ENCODE results near the gene PI4K2A.
"Not testable (repeated sequence)": the region's sequence is repeated elsewhere in the genome, so short reads cannot be mapped to it uniquely, and the experiment has no call there.

Gene PI4K2A

DNA sequence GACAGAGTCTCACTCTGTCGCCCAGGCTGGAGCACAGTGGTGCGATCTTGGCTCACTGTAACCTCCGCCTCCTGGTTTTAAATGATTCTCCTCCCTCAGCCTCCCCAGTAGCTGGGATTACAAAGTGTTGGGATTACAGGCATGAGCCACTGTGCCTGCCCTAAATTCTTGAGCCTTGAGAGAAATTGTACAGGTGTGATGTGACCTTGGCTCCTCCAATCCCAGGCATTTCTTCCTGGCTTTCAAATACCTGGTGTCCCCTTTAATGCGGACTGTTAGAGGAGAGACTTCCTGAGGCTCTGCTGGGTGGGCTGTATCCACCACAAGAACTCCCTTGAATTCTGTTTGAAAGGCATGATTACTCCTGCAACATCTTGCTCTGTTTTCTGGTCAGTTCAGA lies 22.2 kb upstream of the PI4K2A start:
- DNase-seq (ENCODE audit: low spot score in 2 of 2) (no peak), ATAC-seq (no peak)
- H3K4me3 Mint-ChIP-seq = no peak overlapping the region
- H3K9me3 Mint-ChIP-seq = no peaks in the 10 kb centered on the region
- no peaks in the 10 kb centered on the region for H3K4me1 Mint-ChIP-seq
- H3K27ac Mint-ChIP-seq = no peak overlapping the region
- H3K36me3 Mint-ChIP-seq = peaks cover 7% of the 10 kb centered on the region

DNA sequence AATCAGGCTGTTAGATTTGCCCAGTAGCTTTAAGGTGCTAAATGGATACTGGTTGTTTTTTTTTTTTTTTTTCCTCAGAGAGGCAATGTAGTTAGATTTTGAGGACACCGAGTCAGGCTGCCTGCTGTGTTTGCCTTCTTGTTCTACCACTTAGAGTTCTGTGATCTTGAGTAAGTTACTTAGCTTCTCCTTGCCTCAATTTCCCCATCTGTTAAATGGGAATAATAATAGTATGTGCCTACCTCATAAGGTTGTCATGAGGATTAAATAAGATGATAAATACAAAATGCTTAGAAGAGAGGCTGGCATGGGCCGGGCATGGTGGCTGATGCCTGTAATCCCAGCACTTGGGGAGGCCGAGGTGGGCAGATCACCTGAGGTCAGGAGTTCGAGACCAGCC lies 21.7 kb upstream of the PI4K2A start:
- Mint-ChIP-seq H3K27ac (peak overlapping the region; percentile 26), H3K4me3 (no peak overlapping the region), H3K36me3 (peaks cover 7% of the 10 kb centered on the region), H3K9me3 (no peaks in the 10 kb centered on the region), H3K4me1 (no peaks in the 10 kb centered on the region)
- no peak for DNase-seq (ENCODE audit: low spot score in 2 of 2)
- no peak for ATAC-seq

DNA sequence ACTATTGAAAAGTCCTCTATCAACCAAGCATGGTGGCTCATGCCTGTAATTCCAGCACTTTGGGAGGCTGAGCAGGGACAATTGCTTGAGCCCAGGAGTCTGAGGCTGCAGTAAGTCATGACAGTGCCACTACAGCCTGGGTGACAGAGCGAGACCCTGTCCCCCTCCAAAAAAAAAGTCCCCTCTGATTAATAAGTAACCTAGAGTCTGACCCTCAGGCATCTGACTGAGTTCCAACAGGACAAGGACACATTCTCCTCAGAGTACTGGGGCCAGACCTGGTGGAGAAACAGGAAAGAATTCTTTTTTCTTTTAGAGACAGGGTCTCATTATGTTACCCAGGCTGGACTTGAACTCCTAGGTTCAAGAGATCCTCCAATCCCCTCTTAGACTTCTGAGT lies 17.2 kb upstream of the PI4K2A start:
- DNase-seq (ENCODE audit: low spot score in 2 of 2) (no peak), ATAC-seq (no peak)
- no peaks in the 10 kb centered on the region for H3K4me1 Mint-ChIP-seq
- H3K4me3 Mint-ChIP-seq = no peak overlapping the region
- H3K9me3 Mint-ChIP-seq = no peaks in the 10 kb centered on the region
- H3K27ac Mint-ChIP-seq = no peak overlapping the region
- H3K36me3 Mint-ChIP-seq = peaks cover 7% of the 10 kb centered on the region

DNA sequence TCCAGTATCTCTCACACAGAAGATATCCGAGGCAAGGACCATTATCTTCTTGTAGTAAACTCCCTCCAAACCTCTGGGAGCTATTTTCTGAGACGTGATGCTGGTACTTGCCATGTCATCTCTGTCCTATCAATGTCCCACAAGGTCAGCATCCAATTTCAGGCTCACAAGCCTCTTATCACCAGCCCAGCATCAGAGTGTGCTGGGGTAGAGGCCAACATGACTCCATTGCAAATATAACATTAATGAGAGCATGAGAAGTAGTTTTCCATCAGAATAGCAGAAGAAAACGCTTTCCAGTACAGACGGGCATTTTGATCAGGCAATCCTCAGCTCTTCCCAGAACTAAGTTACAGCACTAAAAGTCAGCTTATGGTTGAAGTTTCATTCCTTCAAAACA lies 12.7 kb upstream of the PI4K2A start:
- ATAC-seq = no peak
- H3K27ac Mint-ChIP-seq = peak overlapping the region; percentile 29

DNA sequence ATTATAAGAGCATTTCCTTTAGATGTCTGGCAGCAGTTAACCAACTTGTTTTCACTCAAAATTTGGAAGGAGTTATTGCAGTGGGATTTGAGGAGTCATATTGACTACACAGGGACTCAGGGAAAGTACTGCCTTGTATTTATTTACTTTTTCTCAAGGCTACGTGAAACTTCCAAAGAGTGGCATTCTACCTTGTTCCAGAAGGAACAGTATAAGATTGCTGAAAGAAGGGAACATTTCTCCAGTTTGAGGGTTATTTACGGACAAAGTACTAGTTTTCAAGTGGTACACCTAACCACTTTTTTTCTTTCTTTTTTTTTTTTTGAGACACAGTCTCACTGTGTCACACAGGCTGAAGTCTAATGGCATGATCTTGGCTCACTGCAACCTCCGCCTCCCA lies 12.2 kb upstream of the PI4K2A start:
- H3K4me3 Mint-ChIP-seq = no peak overlapping the region
- DNase-seq (ENCODE audit: low spot score in 2 of 2) (no peak), ATAC-seq (no peak)
- H3K36me3 Mint-ChIP-seq = peaks cover 3% of the 10 kb centered on the region
- H3K9me3 Mint-ChIP-seq = no peaks in the 10 kb centered on the region
- peak overlapping the region; percentile 29 for H3K27ac Mint-ChIP-seq
- H3K4me1 Mint-ChIP-seq = peaks cover 10% of the 10 kb centered on the region

More for the DNA sequence above, 12.7 kb upstream of the PI4K2A start:
- Mint-ChIP-seq H3K4me1 (peaks cover 5% of the 10 kb centered on the region), H3K9me3 (no peaks in the 10 kb centered on the region), H3K4me3 (no peak overlapping the region), H3K36me3 (no peaks in the 10 kb centered on the region)
- DNase-seq (ENCODE audit: low spot score in 2 of 2) = no peak

DNA sequence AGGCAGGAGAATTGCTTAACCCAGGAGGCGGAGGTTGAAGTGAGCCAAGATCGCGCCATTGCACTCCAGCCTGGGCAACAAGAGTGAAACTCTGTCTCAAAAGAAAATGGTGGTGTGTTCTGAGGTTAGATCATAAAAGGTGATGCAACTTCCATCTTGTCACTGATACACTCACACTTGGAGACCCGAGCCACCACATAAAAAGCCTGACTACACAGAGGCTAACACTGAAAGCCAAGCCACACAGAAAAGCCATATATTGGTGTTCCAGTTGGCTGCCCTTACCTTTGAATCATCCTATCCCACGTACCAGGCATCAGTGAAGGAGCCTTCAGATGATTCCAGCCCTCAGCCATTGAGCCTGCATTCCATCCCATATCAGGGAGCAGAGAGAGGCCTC lies 11.2 kb upstream of the PI4K2A start:
- DNase-seq (ENCODE audit: low spot score in 2 of 2) = no peak
- no peak overlapping the region for H3K4me3 Mint-ChIP-seq
- H3K36me3 Mint-ChIP-seq = peaks cover 7% of the 10 kb centered on the region
- no peaks in the 10 kb centered on the region for H3K9me3 Mint-ChIP-seq
- ATAC-seq = no peak
- H3K4me1 Mint-ChIP-seq = peaks cover 19% of the 10 kb centered on the region
- no peak overlapping the region for H3K27ac Mint-ChIP-seq

DNA sequence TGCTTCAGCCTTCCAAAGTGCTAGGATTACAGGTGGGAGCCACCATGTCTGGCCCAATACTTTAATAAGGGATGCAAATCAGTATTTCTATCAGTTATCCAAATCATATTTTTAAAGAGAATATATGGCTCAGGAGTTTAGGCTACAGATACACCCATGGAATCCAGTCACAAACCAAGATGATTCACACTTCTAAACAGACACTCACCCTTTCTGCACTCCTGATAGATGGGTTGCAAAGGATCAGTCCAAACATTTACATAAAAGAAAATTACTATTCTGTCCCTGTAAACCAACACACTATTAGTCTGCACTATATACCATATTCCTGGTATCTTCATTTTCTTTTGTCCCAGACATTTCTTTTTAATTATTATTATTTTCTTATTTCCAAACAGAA lies 9.4 kb upstream of the PI4K2A start:
- Mint-ChIP-seq H3K4me1 (peaks cover 19% of the 10 kb centered on the region), H3K36me3 (peaks cover 7% of the 10 kb centered on the region), H3K27ac (no peak overlapping the region), H3K4me3 (no peak overlapping the region), H3K9me3 (no peaks in the 10 kb centered on the region)
- no peak for DNase-seq (ENCODE audit: low spot score in 2 of 2)
- ATAC-seq = no peak

DNA sequence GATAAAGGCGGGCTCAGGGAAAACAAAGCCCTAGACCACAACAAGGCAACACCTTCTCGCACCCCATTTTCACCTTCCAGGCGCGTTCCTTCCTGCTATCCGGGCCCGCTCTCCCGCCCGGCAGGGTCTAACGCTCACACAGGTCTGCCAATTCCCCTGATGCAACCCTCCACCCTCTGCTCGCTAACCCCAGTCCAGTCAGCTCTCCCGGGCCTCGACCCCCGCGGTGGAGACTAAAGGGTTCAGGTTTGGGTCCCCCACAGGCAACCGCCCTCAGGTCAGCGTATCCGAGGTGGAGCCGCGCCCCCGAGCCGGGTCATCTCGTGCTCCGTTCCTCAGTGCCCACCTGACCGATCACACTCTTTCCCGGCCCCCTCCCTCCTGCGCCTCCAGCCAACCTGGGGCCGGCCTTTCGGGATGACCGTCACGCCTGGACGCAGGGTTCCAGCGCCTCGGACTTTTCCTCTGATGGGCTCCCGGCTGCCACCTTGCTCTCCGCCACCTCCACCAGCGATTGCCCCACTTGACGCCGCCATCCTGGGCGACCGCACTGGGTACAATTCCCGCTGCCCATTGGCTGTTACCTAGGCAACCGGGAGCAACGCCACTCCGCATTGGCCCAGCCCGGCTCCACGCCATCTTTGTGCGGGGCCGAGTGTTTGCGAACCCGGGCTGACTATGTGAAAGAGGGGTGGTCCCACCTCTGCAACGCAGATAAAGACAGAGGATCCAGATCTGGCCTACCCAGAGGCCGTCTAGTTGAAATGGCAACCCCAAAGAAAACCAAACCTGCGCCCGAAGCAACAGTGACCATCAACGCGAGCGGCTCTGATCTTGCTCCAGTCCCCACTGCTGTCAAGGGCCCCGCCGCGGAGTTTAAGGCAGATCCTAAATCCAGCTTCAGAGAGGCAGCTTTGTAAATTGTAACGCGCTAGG lies 7.3 kb upstream of the PI4K2A start, which contains the start of gene MORN4:
Gene MORN4 (minus strand): TSS at position 552 of the 936 bp plus-strand sequence. CDS start 13,847 bp downstream, outside the sequence.
- Mint-ChIP-seq H3K9me3 (no peaks in the 10 kb centered on the region), H3K36me3 (peaks cover 7% of the 10 kb centered on the region), H3K27ac (peak within 1 kb of the TSS; percentile 97), H3K4me3 (peak within 1 kb of the TSS; percentile 100), H3K4me1 (peaks cover 19% of the 10 kb centered on the region)
- DNase-seq (ENCODE audit: low spot score in 2 of 2) (peak; percentile 74 to 93), ATAC-seq (peak; percentile 99)

DNA sequence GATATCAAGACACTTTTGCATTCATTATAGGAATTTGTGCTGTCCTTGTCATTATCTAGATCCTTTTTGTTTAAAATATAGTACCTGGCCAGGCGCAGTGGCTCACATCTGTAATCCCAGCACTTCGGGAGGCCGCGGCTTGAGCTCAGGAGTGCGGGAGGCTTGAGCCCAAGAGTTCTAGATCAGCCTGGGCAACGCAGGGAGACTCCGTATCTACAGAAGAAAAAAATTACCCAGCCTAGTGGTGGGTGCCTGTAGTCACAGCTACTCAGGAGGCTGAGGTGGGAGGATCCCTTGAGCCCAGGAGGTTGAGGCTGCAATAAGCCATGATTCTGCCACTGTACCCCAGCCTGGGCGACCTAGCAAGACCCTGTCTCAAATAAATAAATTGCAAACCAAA lies 6.5 kb upstream of the PI4K2A start:
- ATAC-seq = peak; percentile 56
- Mint-ChIP-seq H3K36me3 (peaks cover 7% of the 10 kb centered on the region), H3K27ac (peak overlapping the region; percentile 97), H3K4me1 (peaks cover 19% of the 10 kb centered on the region), H3K4me3 (peak overlapping the region; percentile 100), H3K9me3 (no peaks in the 10 kb centered on the region)
- DNase-seq (ENCODE audit: low spot score in 2 of 2) = peak in 1 of 2 donors; percentile 55

DNA sequence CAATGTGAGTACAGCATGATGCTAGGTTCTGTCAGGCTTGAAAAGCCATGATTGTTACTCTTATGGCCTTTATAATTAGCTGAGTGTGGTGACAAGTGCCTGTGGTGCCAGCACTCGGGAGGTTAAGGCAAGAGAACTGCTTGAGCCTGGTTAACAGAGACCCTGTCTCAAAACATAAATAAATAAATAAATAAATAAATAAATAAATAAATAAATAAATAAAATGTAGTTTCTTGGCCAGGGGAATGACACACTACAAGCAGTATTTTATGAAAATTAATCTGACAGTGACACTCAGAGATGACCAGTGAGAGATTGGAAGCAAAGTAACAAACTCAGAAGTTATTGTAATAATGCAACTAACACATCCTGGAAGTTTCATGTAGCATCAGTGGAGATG lies 4.9 kb upstream of the PI4K2A start:
- Mint-ChIP-seq H3K4me3 (no peak overlapping the region), H3K27ac (no peak overlapping the region), H3K36me3 (peaks cover 13% of the 10 kb centered on the region), H3K9me3 (no peaks in the 10 kb centered on the region), H3K4me1 (peaks cover 26% of the 10 kb centered on the region)
- ATAC-seq (no peak), DNase-seq (ENCODE audit: low spot score in 2 of 2) (no peak)

DNA sequence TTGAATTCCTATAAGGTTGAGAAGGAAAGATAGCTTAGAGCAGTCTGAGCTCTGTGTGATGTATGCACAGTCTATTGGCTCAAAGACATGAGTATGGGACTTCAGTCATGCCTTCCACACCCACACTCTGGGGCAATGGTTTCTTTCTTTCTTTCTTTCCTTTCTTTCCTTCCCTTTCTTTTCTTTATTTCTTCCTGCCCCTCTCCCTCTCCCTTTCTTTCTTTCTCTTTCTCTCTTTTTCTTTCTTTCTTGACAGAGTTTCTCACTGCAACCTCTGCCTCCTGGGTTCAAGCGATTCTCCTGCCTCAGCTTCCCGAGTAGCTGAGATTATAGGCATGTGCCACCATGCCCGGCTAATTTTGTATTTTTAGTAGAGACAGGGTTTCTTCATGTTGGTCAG lies 1.4 kb upstream of the PI4K2A start:
- not testable (repeated sequence) for H3K4me3 Mint-ChIP-seq; H3K27ac Mint-ChIP-seq; ATAC-seq; H3K9me3 Mint-ChIP-seq; DNase-seq (ENCODE audit: low spot score in 2 of 2)
- peaks cover 27% of the 10 kb centered on the region for H3K4me1 Mint-ChIP-seq
- peaks cover 11% of the 10 kb centered on the region for H3K36me3 Mint-ChIP-seq

DNA sequence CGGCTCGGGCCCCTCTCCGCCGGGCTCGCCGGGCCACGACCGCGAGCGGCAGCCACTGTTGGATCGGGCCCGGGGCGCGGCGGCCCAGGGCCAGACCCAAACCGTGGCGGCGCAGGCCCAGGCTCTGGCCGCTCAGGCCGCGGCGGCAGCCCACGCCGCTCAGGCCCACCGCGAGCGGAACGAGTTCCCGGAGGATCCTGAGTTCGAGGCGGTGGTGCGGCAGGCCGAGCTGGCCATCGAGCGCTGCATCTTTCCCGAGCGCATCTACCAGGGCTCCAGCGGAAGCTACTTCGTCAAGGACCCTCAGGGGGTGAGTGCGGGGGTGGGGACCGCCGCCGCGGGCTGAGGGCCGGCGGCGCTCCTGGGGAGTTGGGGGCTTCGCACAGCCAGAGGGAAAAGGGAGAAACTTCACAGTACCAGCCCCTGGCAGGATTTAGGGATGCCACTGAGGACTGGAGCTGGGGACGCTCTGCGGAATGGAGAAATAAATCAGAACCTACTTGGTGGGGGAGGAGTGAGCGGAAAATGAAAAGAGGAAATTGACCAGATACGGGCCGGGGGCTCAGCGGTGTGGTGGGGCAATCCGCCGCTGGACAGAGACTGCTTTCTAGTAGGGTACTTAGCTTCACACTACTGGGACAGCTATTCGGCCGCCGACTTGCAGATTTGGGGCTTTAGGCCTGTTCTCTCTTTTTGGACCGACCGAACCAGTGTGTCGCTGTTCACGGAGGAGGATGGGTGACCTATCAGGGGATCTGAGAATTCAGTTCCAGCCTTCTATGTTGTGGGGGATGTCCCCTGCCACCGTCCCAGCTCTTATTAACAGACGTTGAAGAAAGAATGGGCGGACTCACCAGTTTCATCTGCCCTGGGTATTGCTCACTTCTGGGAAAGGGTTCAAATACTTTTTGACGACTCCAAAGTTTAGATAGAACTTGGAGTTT lies 669 bp downstream of the PI4K2A start:
- H3K36me3 Mint-ChIP-seq = peaks cover 23% of the 10 kb centered on the region
- H3K4me1 Mint-ChIP-seq = peaks cover 26% of the 10 kb centered on the region
- peak overlapping the region; percentile 92 for H3K4me3 Mint-ChIP-seq
- ATAC-seq = peak; percentile 19
- no peaks in the 10 kb centered on the region for H3K9me3 Mint-ChIP-seq
- peak; percentile 20 to 60 for DNase-seq (ENCODE audit: low spot score in 2 of 2)
- H3K27ac Mint-ChIP-seq = peak overlapping the region; percentile 82

DNA sequence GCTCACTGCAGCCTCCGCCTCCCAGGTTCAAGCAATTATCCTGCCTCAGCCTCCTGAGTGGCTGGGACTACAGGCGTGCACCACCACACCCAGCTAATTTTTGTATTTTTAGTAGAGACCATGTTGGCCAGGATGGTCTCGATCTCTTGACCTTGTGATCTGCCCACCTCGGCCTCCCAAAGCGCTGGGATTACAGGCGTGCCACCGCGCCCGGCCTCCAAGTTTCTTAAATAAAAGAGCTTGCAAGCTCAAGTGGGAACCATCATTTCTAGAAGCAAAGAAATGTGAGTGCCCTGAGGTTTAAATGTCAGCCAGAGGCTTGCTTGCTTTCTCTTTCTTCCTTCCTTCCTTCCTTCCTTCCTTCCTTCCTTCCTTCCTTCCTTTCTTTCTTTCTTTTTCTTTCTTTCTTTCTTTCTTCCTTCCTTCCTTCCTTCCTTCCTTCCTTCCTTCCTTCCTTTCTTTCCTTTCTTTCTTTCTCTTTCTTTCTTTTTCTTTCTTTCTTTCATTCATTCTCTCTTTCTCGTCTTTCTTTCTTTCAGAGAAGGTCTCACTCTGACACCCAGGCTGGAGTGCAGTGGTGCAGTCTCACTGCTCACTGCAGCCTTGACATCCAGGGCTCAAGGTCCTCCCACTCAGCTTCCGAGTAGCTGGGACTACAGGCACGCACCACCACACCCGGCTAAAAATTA lies 2.1 kb downstream of the PI4K2A start:
- not testable (repeated sequence) for H3K9me3 Mint-ChIP-seq; ATAC-seq; DNase-seq (ENCODE audit: low spot score in 2 of 2)
- Mint-ChIP-seq H3K4me1 (peaks cover 30% of the 10 kb centered on the region), H3K27ac (peak overlapping the region; percentile 5), H3K36me3 (peaks cover 23% of the 10 kb centered on the region), H3K4me3 (peak overlapping the region; percentile 92)

DNA sequence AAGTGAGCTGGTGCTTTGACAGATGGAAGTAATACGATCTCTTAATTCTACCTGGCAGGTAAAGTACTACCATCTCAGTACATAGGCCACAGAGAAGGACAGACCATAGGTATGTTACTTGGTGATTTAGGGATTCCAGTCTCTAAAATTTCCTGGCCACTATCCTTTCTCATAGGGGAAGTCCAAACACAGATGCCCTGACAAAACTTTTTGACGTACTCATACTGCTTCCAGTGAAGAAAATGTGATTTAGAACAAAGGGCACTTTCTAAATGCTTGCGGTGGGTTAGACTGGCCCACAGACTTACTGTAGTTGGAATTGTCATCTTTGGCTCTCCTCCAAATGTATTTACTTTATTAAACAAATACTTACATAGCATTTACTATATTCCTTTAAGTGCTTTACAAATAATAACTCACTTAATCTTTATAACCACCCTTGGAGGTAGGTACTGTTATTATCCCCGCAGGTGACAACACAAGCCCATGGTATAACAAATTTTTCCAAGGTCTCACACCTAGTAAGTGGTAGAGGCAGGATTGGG lies 3.0 kb downstream of the PI4K2A start:
- H3K27ac Mint-ChIP-seq = no peak overlapping the region
- H3K4me3 Mint-ChIP-seq = no peak overlapping the region
- H3K9me3 Mint-ChIP-seq = no peaks in the 10 kb centered on the region
- peaks cover 23% of the 10 kb centered on the region for H3K36me3 Mint-ChIP-seq
- H3K4me1 Mint-ChIP-seq = peaks cover 35% of the 10 kb centered on the region
- ATAC-seq (no peak), DNase-seq (ENCODE audit: low spot score in 2 of 2) (no peak)
